OCI-LY7 (cell line): ENCODE data around the gene TUBB6.

Experiments used
- EZH2phosphoT487 ChIP-seq: fragments of 200-600 bp; sonication (generic); IDR thresholded peaks from 2 replicates; pipeline ENCODE4 v1.6.1; 2018; ENCODE audit warnings: low read depth, borderline replicate concordance, mild to moderate bottlenecking, mixed run types, antibody characterized with exemption, low read length, moderate library complexity, mixed read lengths
- TF ChIP-seq, protein P1 (sequence below): fragments of 200-600 bp; sonication (generic); conservative IDR thresholded peaks from 2 replicates; pipeline ENCODE4 v1.5.1; 2014; ENCODE audit warnings: mild to moderate bottlenecking, antibody characterized with exemption, low read length, moderate library complexity, mixed read lengths

DNA sequence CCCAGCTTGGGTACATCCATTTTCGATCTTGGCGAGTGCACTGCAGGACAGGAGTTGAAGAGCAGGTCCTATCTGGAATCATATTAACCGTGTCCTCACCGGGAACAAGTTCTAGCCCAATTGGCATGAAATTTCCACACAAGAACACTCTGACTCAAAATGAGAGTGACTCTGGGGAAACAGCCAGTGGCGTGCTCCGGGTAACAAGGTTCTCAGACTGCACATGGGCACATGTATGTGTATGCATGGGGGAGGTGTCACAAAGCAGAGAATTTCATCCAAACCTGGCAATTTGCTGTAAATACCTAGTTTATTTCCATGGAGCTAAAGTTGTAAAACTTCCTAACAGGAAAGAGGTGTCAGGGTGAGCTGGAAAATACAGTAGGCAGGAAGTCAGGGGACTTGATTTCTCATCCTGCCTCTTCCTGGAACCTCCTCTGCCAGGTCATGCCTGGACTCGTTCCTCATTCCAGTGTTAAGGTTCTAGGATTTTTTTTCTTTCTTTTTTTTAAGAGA, 1.7 kb downstream of the TUBB6 start:
- TF ChIP-seq, protein P1, sequence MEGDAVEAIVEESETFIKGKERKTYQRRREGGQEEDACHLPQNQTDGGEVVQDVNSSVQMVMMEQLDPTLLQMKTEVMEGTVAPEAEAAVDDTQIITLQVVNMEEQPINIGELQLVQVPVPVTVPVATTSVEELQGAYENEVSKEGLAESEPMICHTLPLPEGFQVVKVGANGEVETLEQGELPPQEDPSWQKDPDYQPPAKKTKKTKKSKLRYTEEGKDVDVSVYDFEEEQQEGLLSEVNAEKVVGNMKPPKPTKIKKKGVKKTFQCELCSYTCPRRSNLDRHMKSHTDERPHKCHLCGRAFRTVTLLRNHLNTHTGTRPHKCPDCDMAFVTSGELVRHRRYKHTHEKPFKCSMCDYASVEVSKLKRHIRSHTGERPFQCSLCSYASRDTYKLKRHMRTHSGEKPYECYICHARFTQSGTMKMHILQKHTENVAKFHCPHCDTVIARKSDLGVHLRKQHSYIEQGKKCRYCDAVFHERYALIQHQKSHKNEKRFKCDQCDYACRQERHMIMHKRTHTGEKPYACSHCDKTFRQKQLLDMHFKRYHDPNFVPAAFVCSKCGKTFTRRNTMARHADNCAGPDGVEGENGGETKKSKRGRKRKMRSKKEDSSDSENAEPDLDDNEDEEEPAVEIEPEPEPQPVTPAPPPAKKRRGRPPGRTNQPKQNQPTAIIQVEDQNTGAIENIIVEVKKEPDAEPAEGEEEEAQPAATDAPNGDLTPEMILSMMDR = no peak
- TF ChIP-seq EZH2phosphoT487 = no peak
